GM21576 (cell line): ENCODE results near the gene FAM89B.

Source experiments
- ATAC-seq: cut with Tn5 transposase; IDR thresholded peaks from one replicate; pipeline ENCODE4 v1.9.1; 2021; ENCODE audit warnings: mild to moderate bottlenecking, moderate library complexity; ENCODE audit not compliant: unreplicated experiment

The FAM89B gene

DNA sequence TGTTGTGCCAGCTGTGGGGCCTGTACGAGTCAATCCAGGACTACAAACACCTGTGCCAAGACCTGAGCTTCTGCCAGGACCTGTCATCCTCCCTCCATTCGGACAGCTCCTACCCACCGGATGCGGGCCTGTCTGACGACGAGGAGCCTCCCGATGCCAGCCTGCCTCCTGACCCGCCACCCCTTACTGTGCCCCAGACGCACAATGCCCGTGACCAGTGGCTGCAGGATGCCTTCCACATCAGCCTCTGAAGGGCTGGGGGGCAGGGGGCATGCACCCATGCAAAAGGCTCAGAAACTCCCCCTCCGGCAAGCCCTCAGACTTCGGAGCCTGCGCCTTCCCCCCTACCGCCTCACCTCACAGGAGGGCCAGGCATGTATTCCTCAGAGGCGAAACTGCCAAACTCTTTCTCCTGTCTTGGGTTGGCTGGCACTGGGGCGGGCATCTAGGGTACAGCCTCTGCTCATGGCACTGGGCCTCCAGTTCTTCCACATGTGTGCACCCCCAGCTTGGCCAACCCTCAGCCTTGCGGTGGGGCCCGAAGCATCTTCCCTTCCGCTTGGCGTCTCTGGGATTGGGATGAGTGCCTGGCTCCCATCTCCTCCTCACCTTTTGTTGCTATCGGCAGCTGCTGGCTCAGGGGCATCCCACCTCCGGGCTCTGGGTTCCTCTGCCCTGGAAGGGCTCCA, 1.2 kb downstream of the FAM89B start:
- no peak for ATAC-seq

DNA sequence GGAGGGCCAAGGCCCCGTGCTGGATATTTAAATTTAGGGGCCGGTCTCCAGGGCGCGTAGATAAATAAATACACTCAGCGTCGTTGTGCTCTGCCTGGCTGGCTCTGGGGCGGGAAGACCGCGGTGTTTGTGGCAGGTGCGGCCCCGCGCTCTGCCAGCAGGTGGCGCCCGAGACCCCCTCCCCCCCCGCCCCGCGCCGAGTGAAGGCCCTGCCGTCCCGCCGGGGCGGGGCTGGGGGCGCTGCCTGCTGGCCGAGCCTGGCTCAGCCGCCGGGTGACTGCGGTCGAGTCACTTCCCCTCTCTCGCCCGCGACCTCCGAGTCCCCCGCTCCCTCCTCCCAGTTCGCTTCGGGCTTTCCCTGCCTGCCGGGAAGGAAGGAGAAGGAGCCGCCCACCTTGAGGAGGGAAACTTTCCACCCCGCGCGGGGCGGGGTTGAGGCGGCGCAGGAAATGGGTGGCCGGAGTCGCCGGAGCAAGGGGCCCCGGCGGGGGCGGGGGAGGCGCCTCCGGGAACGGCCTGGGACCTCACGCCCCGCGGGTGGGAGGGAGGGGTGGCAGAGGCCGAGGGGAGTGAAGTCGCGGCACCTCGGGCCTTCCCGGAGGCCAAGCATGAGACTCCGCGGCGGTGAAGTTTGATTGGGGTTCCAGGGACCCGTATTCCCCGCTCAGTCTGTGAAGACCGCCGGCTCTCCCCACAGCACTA, 1.9 kb downstream of the FAM89B start:
- ATAC-seq: peak; percentile 29

- no peak for ATAC-seq
Observed at GRCh38 chr11:65574811-65575567, 2.7 kb downstream of the FAM89B start.

DNA sequence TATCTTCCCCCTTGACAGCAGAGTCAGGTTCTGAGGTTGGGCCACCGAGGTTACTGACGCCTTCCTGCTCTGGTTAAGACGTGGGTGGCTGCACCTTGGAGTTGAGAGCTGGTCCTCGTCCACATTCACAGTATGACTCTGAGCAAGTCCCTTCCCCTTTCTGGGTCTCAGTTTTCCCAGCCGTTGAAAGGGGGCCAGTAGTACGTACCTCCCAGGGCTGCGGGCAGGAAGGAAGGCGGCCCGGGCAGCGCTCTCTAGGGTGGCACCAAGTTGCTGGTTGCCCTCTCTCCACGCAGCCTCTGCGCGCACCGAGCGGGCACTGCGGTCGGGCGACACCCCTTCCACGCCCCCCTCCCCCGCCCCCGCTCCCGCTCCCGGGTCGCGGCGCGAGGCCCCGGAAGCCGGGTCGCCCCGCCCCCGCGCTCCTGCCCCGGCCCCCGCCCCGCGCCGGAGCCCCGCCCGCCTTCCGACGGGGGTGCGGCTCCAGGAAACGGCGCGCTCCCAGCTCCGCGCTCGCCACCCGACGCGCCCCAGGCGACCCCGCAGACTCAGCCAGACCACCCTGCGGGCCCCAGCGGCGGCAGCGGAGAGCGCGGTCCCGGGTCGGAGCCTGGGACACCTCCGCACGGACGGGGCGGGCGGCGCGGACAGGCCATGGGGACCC, 3.4 kb downstream of the FAM89B start, which contains the start of gene EHBP1L1:
EHBP1L1 (plus strand) TSS at position 486 of the 664 bp plus-strand sequence. CDS start 250 bp downstream, outside the sequence.
- no peak for ATAC-seq

GRCh38 chr11:65576232-65576866, 4.0 kb downstream of the FAM89B start:
- no peak for ATAC-seq

GRCh38 chr11:65576867-65577755, 4.8 kb downstream of the FAM89B start:
- ATAC-seq: no peak

GRCh38 chr11:65577756-65578109, 5.4 kb downstream of the FAM89B start:
- no peak for ATAC-seq

GRCh38 chr11:65578134-65578533, 5.8 kb downstream of the FAM89B start:
- no peak for ATAC-seq

- ATAC-seq: no peak
Observed at GRCh38 chr11:65578667-65579066, 6.3 kb downstream of the FAM89B start.

- no peak for ATAC-seq
Observed at GRCh38 chr11:65579291-65579690, 7.0 kb downstream of the FAM89B start.

- ATAC-seq: no peak
Observed at GRCh38 chr11:65580031-65580692, 7.8 kb downstream of the FAM89B start.

- no peak for ATAC-seq
Observed at GRCh38 chr11:65580756-65581155, 8.4 kb downstream of the FAM89B start.

- no peak for ATAC-seq
Observed at GRCh38 chr11:65581928-65582327, 9.6 kb downstream of the FAM89B start.

- ATAC-seq: no peak
Observed at GRCh38 chr11:65583589-65583988, 11.3 kb downstream of the FAM89B start.

DNA sequence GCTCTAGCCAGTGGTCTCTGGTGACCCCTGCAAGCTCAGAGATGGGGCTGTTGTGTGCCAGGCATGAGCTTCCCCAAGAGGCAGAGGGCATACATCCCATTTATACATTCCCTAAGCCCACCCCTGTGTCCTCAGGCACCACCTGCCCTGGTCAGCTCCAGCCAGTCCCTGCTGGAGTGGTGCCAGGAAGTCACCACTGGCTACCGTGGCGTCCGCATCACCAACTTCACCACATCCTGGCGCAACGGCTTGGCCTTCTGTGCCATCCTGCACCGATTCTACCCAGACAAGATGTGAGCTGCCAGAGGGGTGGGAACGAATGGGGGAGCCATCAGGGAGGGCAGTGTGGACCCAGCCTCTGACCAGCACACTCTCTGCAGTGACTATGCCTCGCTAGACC, 11.8 kb downstream of the FAM89B start:
- ATAC-seq: no peak

DNA sequence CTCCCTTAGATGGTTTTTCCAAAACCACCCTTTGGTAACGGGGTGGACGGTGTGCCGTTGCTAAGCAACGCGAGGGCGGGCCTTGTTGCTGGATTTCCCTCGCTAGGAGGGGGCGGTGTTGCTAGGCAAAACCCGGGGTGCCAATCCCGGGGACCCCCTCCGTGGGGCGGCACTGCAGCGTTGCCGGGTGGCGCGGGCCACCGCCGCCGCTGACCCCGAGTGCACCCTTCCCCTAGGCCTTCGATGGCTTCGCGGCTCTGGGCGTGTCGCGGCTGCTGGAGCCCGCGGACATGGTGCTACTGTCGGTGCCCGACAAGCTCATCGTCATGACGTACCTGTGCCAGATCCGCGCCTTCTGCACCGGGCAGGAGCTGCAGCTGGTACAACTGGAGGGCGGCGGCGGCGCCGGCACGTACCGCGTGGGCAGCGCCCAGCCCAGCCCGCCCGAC, 12.4 kb downstream of the FAM89B start:
- no peak for ATAC-seq

GRCh38 chr11:65585396-65586246, 13.3 kb downstream of the FAM89B start:
- no peak for ATAC-seq

DNA sequence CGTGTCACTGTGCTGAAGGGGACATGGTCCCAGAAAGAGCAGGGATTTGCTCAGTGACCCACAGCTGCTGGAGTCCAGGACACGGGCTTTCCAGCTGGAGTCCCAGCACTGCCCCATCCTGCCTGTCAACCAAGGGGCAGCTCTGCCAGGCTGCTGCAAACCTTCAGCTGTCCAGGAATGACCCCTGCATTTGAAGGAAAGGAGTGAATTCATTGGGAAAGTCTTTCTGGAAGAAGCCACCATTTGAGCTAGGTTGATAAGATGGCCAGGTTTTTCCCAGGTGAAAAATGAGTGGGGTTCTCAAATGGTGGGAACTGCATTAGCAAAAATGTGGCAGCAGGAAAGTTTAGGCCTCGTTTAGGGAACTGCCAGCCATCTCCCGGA, 13.9 kb downstream of the FAM89B start:
- ATAC-seq: no peak
